HepG2 (cell line): ENCODE measurements around the gene STUB1. TPM values are rescaled to one million over a fixed set of nuclear protein-coding genes. Genes with fewer than 3 reads are reported as not detected.

ENCODE experiments used
- AGO1 ChIP-seq: fragments of 200-400 bp; formaldehyde crosslinking; IDR thresholded peaks from 2 replicates; pipeline ENCODE4 v1.6.1; 2017; ENCODE audit warnings: mild to moderate bottlenecking, low read depth, low read length, moderate library complexity; ENCODE audit not compliant: poor library complexity, severe bottlenecking
- EED ChIP-seq: sonication (generic); formaldehyde crosslinking; IDR thresholded peaks from 2 replicates; pipeline ENCODE4 v1.5.0; 2020; ENCODE audit warnings: mild to moderate bottlenecking, missing genetic modification reagents
- KDM5A ChIP-seq: fragments of 200-600 bp; sonication (generic); IDR thresholded peaks from 2 replicates; pipeline ENCODE4 v1.7.0; 2018; ENCODE audit warnings: antibody characterized with exemption, mild to moderate bottlenecking, low read length, borderline replicate concordance
- MAFK ChIP-seq, 2 experiments: IDR thresholded peaks in 1 of 2; conservative IDR thresholded peaks in 1 of 2; 2 replicates each; pipeline ENCODE4 v1.6.1; 2011; ENCODE audit warnings: improper control_type of control experiment in 2 of 2, low read length in 2 of 2
- RBM39 ChIP-seq: fragments of 200-400 bp; formaldehyde crosslinking; IDR thresholded peaks from one replicate; pipeline ENCODE4 v1.6.1; 2018; ENCODE audit warnings: antibody characterized with exemption, mild to moderate bottlenecking, low read depth, low read length; ENCODE audit not compliant: poor library complexity, severe bottlenecking
- SOX13 ChIP-seq, 3 experiments: fragments of 450-650 bp in 1 of 3; sonication (generic) in 1 of 3; formaldehyde crosslinking in 1 of 3; IDR thresholded peaks in 2 of 3; conservative IDR thresholded peaks in 1 of 3; 2 replicates each; pipeline versions ENCODE4 v1.5.0 to v1.6.1; 2016 to 2020; ENCODE audit warnings: antibody characterized with exemption in 1 of 3, mild to moderate bottlenecking in 1 of 3, missing compliant biosample characterization in 1 of 3, missing genetic modification reagents in 1 of 3, moderate library complexity in 1 of 3
- TARDBP ChIP-seq: sonication (generic); formaldehyde crosslinking; IDR thresholded peaks from 2 replicates; pipeline ENCODE4 v1.8.0; 2022; ENCODE audit warnings: mild to moderate bottlenecking, missing genetic modification reagents
- ZBTB21 ChIP-seq: sonication (generic); formaldehyde crosslinking; IDR thresholded peaks from 2 replicates; pipeline ENCODE4 v1.4.0; 2020; ENCODE audit warnings: missing genetic modification reagents
- ZNF253 ChIP-seq: sonication (generic); formaldehyde crosslinking; IDR thresholded peaks from 2 replicates; pipeline ENCODE4 v1.8.0; 2022; ENCODE audit warnings: mild to moderate bottlenecking, missing genetic modification reagents, borderline replicate concordance
- ZNF33A ChIP-seq: sonication (generic); formaldehyde crosslinking; IDR thresholded peaks from 2 replicates; pipeline ENCODE4 v1.5.1; 2020; ENCODE audit warnings: missing genetic modification reagents, mild to moderate bottlenecking, moderate library complexity, borderline replicate concordance
- ZNF44 ChIP-seq: sonication (generic); formaldehyde crosslinking; IDR thresholded peaks from 2 replicates; pipeline ENCODE4 v1.5.1; 2020; ENCODE audit warnings: mild to moderate bottlenecking, missing genetic modification reagents
- ZNF577 ChIP-seq: sonication (generic); formaldehyde crosslinking; IDR thresholded peaks from 2 replicates; pipeline ENCODE4 v1.4.0; 2020; ENCODE audit warnings: mild to moderate bottlenecking, low read depth, missing genetic modification reagents, borderline replicate concordance
- ZNF678 ChIP-seq: sonication (generic); formaldehyde crosslinking; IDR thresholded peaks from 2 replicates; pipeline ENCODE4 v1.4.0; 2020; ENCODE audit warnings: mild to moderate bottlenecking, missing genetic modification reagents
- ZNF788 ChIP-seq: sonication (generic); formaldehyde crosslinking; IDR thresholded peaks from 2 replicates; pipeline ENCODE4 v1.5.0; 2020; ENCODE audit warnings: mild to moderate bottlenecking, missing genetic modification reagents, borderline replicate concordance
- polyA plus RNA-seq, 8 experiments: library from polyadenylated mRNA; depleted of rRNA in 3 of 8; stranded (reverse) in 7 of 8; unstranded in 1 of 8; fragments of >200 nt; fragmentation: Illumina TruSeq in 4 of 8; extraction: Trizol in 4 of 8; gene quantifications; 2 replicates each; pipeline versions ENCODE4 v1.2.1 to v1.2.3, GENCODE V29; 2011 to 2016; ENCODE audit warnings: low read depth in 4 of 8, missing spikeins in 1 of 8, mixed read lengths in 1 of 8; ENCODE audit not compliant: insufficient read depth in 1 of 8
- total RNA-seq, 5 experiments: library from RNA; depleted of rRNA; stranded (reverse); fragments of >200 nt; fragmentation: Illumina TruSeq; extraction: Trizol; gene quantifications; 2 replicates each; pipeline ENCODE4 v1.2.3, GENCODE V29; 2016; ENCODE audit warnings: low read depth in 1 of 5
- TF ChIP-seq, protein P1 (sequence below), 2 experiments: fragments of 450-650 bp in 1 of 2; sonication (generic) in 1 of 2; formaldehyde crosslinking; IDR thresholded peaks; 2 replicates each; pipeline versions ENCODE4 v1.5.0 to v1.8.0; 2020 to 2022; ENCODE audit warnings: mild to moderate bottlenecking in 1 of 2, missing genetic modification reagents in 1 of 2
- TF ChIP-seq, protein P2 (sequence below): sonication (generic); formaldehyde crosslinking; IDR thresholded peaks from 2 replicates; pipeline ENCODE4 v1.4.0; 2020; ENCODE audit warnings: missing genetic modification reagents
- TF ChIP-seq, protein P3 (sequence below): IDR thresholded peaks from 2 replicates; pipeline ENCODE4 v1.6.1; 2016; ENCODE audit warnings: mild to moderate bottlenecking, missing biosample characterization, missing genetic modification reagents
- TF ChIP-seq, protein P4 (sequence below): sonication (generic); formaldehyde crosslinking; IDR thresholded peaks from 2 replicates; pipeline ENCODE4 v1.8.0; 2022; ENCODE audit warnings: mild to moderate bottlenecking, missing genetic modification reagents; ENCODE audit not compliant: insufficient replicate concordance
- TF ChIP-seq, protein P5 (sequence below): sonication (generic); formaldehyde crosslinking; IDR thresholded peaks from 2 replicates; pipeline ENCODE4 v1.5.0; 2020; ENCODE audit warnings: mild to moderate bottlenecking, missing genetic modification reagents, moderate library complexity

STUB1 gene
- total and polyA plus RNA-seq, 2 of the 13 experiments (the other 11 are each of a cell fraction or from before 2014, with no cell fraction given) = 52.9 to 78.2 TPM

DNA sequence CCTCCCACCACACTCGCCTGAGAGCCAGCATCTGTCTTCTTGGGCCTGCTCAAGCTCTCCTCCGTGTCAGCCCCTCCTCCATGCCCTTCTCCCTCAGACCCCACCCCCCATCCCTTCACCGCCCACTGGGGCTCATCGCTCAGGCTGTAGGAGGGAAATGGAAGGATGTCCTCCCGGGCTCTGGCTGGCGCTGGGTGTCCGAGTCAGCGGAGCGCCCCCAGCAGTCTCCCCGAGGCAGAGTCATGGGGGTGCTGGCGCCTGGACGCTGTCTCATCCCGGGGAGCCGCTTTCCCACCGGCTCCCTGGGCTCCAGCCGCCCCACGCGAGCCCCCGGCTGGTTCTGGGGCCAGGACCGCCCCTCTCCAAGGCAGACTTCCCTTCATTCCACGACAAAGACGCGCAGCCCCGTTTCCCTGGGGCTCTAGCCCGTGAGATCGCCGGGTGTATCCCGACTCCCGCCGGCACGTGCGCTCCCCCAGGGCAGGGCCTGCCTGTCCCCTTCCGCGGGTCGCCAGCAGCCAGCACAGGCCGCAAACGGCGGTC is 40.3 kb downstream of the STUB1 start (continued):
- TF ChIP-seq, protein P1, sequence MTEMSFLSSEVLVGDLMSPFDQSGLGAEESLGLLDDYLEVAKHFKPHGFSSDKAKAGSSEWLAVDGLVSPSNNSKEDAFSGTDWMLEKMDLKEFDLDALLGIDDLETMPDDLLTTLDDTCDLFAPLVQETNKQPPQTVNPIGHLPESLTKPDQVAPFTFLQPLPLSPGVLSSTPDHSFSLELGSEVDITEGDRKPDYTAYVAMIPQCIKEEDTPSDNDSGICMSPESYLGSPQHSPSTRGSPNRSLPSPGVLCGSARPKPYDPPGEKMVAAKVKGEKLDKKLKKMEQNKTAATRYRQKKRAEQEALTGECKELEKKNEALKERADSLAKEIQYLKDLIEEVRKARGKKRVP (CRISPR knock-in tag; IDR thresholded peaks at IDR 0.05) = 0 out of 4 replicates have a peak, but pooled peaks of 1 of the 2 experiments have one; percentile 20
- no peak for TF ChIP-seq KDM5A
- TF ChIP-seq, protein P2, sequence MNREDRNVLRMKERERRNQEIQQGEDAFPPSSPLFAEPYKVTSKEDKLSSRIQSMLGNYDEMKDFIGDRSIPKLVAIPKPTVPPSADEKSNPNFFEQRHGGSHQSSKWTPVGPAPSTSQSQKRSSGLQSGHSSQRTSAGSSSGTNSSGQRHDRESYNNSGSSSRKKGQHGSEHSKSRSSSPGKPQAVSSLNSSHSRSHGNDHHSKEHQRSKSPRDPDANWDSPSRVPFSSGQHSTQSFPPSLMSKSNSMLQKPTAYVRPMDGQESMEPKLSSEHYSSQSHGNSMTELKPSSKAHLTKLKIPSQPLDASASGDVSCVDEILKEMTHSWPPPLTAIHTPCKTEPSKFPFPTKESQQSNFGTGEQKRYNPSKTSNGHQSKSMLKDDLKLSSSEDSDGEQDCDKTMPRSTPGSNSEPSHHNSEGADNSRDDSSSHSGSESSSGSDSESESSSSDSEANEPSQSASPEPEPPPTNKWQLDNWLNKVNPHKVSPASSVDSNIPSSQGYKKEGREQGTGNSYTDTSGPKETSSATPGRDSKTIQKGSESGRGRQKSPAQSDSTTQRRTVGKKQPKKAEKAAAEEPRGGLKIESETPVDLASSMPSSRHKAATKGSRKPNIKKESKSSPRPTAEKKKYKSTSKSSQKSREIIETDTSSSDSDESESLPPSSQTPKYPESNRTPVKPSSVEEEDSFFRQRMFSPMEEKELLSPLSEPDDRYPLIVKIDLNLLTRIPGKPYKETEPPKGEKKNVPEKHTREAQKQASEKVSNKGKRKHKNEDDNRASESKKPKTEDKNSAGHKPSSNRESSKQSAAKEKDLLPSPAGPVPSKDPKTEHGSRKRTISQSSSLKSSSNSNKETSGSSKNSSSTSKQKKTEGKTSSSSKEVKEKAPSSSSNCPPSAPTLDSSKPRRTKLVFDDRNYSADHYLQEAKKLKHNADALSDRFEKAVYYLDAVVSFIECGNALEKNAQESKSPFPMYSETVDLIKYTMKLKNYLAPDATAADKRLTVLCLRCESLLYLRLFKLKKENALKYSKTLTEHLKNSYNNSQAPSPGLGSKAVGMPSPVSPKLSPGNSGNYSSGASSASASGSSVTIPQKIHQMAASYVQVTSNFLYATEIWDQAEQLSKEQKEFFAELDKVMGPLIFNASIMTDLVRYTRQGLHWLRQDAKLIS (CRISPR knock-in tag) = no peak
- TF ChIP-seq ZNF44 = no peak
- TF ChIP-seq TARDBP (CRISPR knock-in tag) = no peak
- TF ChIP-seq, protein P3, sequence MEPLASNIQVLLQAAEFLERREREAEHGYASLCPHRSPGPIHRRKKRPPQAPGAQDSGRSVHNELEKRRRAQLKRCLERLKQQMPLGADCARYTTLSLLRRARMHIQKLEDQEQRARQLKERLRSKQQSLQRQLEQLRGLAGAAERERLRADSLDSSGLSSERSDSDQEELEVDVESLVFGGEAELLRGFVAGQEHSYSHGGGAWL = no peak
- no peak for TF ChIP-seq SOX13 (IDR thresholded peaks at IDR 0.05)
- no peak for TF ChIP-seq SOX13 (CRISPR knock-in tag; conservative IDR thresholded peaks at IDR 0.05 in 1 of 2, IDR thresholded peaks at IDR 0.05 in 1 of 2)
- TF ChIP-seq, protein P4, sequence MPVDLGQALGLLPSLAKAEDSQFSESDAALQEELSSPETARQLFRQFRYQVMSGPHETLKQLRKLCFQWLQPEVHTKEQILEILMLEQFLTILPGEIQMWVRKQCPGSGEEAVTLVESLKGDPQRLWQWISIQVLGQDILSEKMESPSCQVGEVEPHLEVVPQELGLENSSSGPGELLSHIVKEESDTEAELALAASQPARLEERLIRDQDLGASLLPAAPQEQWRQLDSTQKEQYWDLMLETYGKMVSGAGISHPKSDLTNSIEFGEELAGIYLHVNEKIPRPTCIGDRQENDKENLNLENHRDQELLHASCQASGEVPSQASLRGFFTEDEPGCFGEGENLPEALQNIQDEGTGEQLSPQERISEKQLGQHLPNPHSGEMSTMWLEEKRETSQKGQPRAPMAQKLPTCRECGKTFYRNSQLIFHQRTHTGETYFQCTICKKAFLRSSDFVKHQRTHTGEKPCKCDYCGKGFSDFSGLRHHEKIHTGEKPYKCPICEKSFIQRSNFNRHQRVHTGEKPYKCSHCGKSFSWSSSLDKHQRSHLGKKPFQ = peak; percentile 27
- no peak for TF ChIP-seq ZNF788
- TF ChIP-seq MAFK (conservative IDR thresholded peaks at IDR 0.05 in 1 of 2, IDR thresholded peaks at IDR 0.05 in 1 of 2; ENCODE audit: low read length in 2 of 2) = no peak
- no peak for TF ChIP-seq ZBTB21 (CRISPR knock-in tag)
- peak; percentile 36; the same call in 1 of the 2 replicates for TF ChIP-seq ZNF33A (CRISPR knock-in tag)
- TF ChIP-seq, protein P5, sequence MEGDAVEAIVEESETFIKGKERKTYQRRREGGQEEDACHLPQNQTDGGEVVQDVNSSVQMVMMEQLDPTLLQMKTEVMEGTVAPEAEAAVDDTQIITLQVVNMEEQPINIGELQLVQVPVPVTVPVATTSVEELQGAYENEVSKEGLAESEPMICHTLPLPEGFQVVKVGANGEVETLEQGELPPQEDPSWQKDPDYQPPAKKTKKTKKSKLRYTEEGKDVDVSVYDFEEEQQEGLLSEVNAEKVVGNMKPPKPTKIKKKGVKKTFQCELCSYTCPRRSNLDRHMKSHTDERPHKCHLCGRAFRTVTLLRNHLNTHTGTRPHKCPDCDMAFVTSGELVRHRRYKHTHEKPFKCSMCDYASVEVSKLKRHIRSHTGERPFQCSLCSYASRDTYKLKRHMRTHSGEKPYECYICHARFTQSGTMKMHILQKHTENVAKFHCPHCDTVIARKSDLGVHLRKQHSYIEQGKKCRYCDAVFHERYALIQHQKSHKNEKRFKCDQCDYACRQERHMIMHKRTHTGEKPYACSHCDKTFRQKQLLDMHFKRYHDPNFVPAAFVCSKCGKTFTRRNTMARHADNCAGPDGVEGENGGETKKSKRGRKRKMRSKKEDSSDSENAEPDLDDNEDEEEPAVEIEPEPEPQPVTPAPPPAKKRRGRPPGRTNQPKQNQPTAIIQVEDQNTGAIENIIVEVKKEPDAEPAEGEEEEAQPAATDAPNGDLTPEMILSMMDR (CRISPR knock-in tag) = peak; percentile 46
- TF ChIP-seq AGO1 = no peak
- TF ChIP-seq EED (CRISPR knock-in tag) = no peak
- no peak for TF ChIP-seq ZNF678 (CRISPR knock-in tag)
- TF ChIP-seq RBM39 = peak; percentile 37
- 0 out of 2 replicates have a peak, but pooled peaks have one; percentile 53 for TF ChIP-seq ZNF253
- TF ChIP-seq ZNF577 (CRISPR knock-in tag) = no peak
